ENCODE data around the gene KLHL14.
"Not testable (repeated sequence)": the region's sequence is repeated elsewhere in the genome, so short reads cannot be mapped to it uniquely, and the experiment has no call there.

The KLHL14 gene

GRCh38 chr18:32714571-32715148 lies 58.2 kb downstream of the KLHL14 start:
- peak; percentile 71 for DNase-seq

- DNase-seq, result no peak
Observed at GRCh38 chr18:32712860-32713259, 60.0 kb downstream of the KLHL14 start.

GRCh38 chr18:32711862-32712261 lies 61.0 kb downstream of the KLHL14 start:
- DNase-seq, result no peak

GRCh38 chr18:32707586-32707985 lies 65.2 kb downstream of the KLHL14 start:
- no peak for DNase-seq

GRCh38 chr18:32707147-32707546 lies 65.7 kb downstream of the KLHL14 start:
- DNase-seq, result no peak

- no peak for DNase-seq
Observed at GRCh38 chr18:32701313-32701712, 71.5 kb downstream of the KLHL14 start.

GRCh38 chr18:32698153-32698552 lies 74.7 kb downstream of the KLHL14 start:
- DNase-seq, result no peak

- DNase-seq, result no peak
Observed at GRCh38 chr18:32696376-32696775, 76.4 kb downstream of the KLHL14 start.

- DNase-seq, result no peak
Observed at GRCh38 chr18:32695534-32695933, 77.3 kb downstream of the KLHL14 start.

- DNase-seq, result no peak
Observed at GRCh38 chr18:32688821-32689220, 84.0 kb downstream of the KLHL14 start.

- DNase-seq, result no peak
Observed at GRCh38 chr18:32684940-32685339, 87.9 kb downstream of the KLHL14 start.

GRCh38 chr18:32684096-32684495 lies 88.7 kb downstream of the KLHL14 start:
- DNase-seq, result no peak

GRCh38 chr18:32683044-32683443 lies 89.8 kb downstream of the KLHL14 start:
- DNase-seq, result no peak

GRCh38 chr18:32677578-32677977 lies 95.2 kb downstream of the KLHL14 start:
- DNase-seq, result no peak

- no peak for DNase-seq
Observed at GRCh38 chr18:32674491-32674890, 98.3 kb downstream of the KLHL14 start.

GRCh38 chr18:32672398-32672797 lies 100.4 kb downstream of the KLHL14 start:
- no peak for DNase-seq

GRCh38 chr18:32670727-32671126 lies 102.1 kb downstream of the KLHL14 start:
- DNase-seq, result no peak

GRCh38 chr18:32669549-32670165 lies 103.2 kb downstream of the KLHL14 start:
- no peak for DNase-seq

GRCh38 chr18:32668956-32669355 lies 103.9 kb downstream of the KLHL14 start:
- no peak for DNase-seq

- DNase-seq, result peak; percentile 90
Observed at GRCh38 chr18:32661486-32662299, 111.1 kb downstream of the KLHL14 start.

- not testable (repeated sequence) for DNase-seq
Observed at GRCh38 chr18:32654507-32654906, 118.3 kb downstream of the KLHL14 start.

- DNase-seq, result not testable (repeated sequence)
Observed at GRCh38 chr18:32637659-32638058, 135.2 kb downstream of the KLHL14 start.

- no peak for DNase-seq
Observed at GRCh38 chr18:32637226-32637625, 135.6 kb downstream of the KLHL14 start.

GRCh38 chr18:32634876-32635431 lies 137.9 kb downstream of the KLHL14 start:
- DNase-seq, result no peak
